DOHH2 (cell line): Measurements from ENCODE around the gene GIMAP8.

Experiments used
- H3F3A ChIP-seq: fragments of 200-600 bp; sonication (generic), shearing (Covaris generic); 2 replicates; pipeline ENCODE4 v1.6.0; 2016; ENCODE audit warnings: antibody characterized with exemption, mild to moderate bottlenecking; ENCODE audit not compliant: control insufficient read depth, insufficient read depth
- H3K27ac ChIP-seq: fragments of 200-600 bp; sonication (generic); 2 replicates; pipeline ENCODE4 v1.5.1; 2014; ENCODE audit warnings: low read depth, mild to moderate bottlenecking, low read length, moderate library complexity
- H3K27me3 ChIP-seq: fragments of 200-600 bp; sonication (generic); 2 replicates; pipeline ENCODE4 v1.6.1; 2014; ENCODE audit warnings: mild to moderate bottlenecking, low read length, mixed read lengths; ENCODE audit not compliant: control insufficient read depth
- H3K36me3 ChIP-seq: fragments of 200-600 bp; sonication (generic); 2 replicates; pipeline ENCODE4 v1.6.1; 2014; ENCODE audit warnings: mild to moderate bottlenecking, low read length, moderate library complexity, mixed read lengths; ENCODE audit not compliant: control insufficient read depth
- H3K4me1 ChIP-seq: fragments of 200-600 bp; sonication (generic); 2 replicates; pipeline ENCODE4 v1.6.1; 2014; ENCODE audit warnings: mild to moderate bottlenecking, low read length, mixed read lengths; ENCODE audit not compliant: control insufficient read depth
- H3K4me2 ChIP-seq: fragments of 200-600 bp; sonication (generic); 2 replicates; pipeline ENCODE4 v1.6.0; 2014; ENCODE audit warnings: mild to moderate bottlenecking, low read length, moderate library complexity
- H3K4me3 ChIP-seq: fragments of 200-600 bp; sonication (generic); 2 replicates; pipeline ENCODE4 v1.5.1; 2014; ENCODE audit warnings: mild to moderate bottlenecking, low read length, mixed read lengths
- H3K79me2 ChIP-seq: fragments of 200-600 bp; sonication (generic); 2 replicates; pipeline ENCODE4 v1.6.1; 2014; ENCODE audit warnings: mild to moderate bottlenecking, low read length, mixed read lengths; ENCODE audit not compliant: control insufficient read depth
- H3K9me2 ChIP-seq: fragments of 200-600 bp; sonication (generic); replicated peaks from 2 replicates; pipeline ENCODE4 v1.6.1; 2014; ENCODE audit warnings: mild to moderate bottlenecking, low read length, mixed read lengths; ENCODE audit not compliant: control insufficient read depth
- H3K9me3 ChIP-seq: fragments of 200-600 bp; sonication (generic); 2 replicates; pipeline ENCODE4 v1.6.1; 2014; ENCODE audit warnings: antibody characterized with exemption, low read length, mixed read lengths; ENCODE audit not compliant: control insufficient read depth, insufficient read depth
- H4K20me1 ChIP-seq: fragments of 200-600 bp; sonication (generic); 2 replicates; pipeline ENCODE4 v1.6.0; 2014; ENCODE audit warnings: low read depth, mild to moderate bottlenecking, antibody characterized with exemption, low read length, moderate library complexity; ENCODE audit not compliant: control insufficient read depth, insufficient read depth
- CTCF ChIP-seq: fragments of 200-600 bp; sonication (generic); IDR thresholded peaks from one replicate; pipeline ENCODE4 v1.5.1; 2014; ENCODE audit warnings: antibody characterized with exemption, mild to moderate bottlenecking, low read depth, low read length; ENCODE audit not compliant: poor library complexity, severe bottlenecking
- EZH2phosphoT487 ChIP-seq: fragments of 200-600 bp; sonication (generic); IDR thresholded peaks from 2 replicates; pipeline ENCODE4 v1.6.1; 2017; ENCODE audit warnings: borderline replicate concordance, mild to moderate bottlenecking, antibody characterized with exemption, low read length, moderate library complexity, mixed read lengths

The GIMAP8 gene

DNA sequence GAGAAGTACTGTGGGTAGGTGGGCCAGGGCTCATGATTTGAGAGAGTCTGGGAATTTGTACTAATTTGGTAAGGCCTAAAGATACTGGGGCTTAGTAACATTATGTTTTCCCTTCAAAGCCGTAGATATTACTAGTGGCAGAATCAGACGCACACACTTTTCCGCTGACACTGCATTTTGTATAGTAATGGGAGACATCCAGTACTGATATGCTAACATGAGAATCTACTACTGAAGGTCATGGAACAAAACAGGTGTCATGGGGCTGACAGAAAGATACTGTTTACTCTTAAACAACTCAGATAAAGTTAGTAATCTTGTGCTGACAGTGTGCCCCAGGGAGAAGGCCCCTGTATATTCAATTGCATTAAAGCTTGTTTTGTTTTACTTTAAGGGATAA lies 53.2 kb downstream of the GIMAP8 start:
- H3K4me1 ChIP-seq: no peaks in the 10 kb centered on the region
- no peaks in the 10 kb centered on the region for H3K36me3 ChIP-seq
- H3K27me3 ChIP-seq: no peaks in the 10 kb centered on the region
- H3K27ac ChIP-seq: no peak overlapping the region
- H4K20me1 ChIP-seq: no peaks in the 10 kb centered on the region
- H3K79me2 ChIP-seq: no peaks in the 10 kb centered on the region
- H3K4me2 ChIP-seq: no peak overlapping the region
- no peaks in the 10 kb centered on the region for H3K9me2 ChIP-seq
- no peak overlapping the region for H3K4me3 ChIP-seq
- no peaks in the 10 kb centered on the region for H3K9me3 ChIP-seq
- no peaks in the 10 kb centered on the region for H3F3A ChIP-seq
- TF ChIP-seq EZH2phosphoT487 (no peak), CTCF (no peak)

- Histone ChIP-seq H3K4me1 (no peaks in the 10 kb centered on the region), H3K9me3 (no peaks in the 10 kb centered on the region), H3K4me3 (no peak overlapping the region), H3K79me2 (no peaks in the 10 kb centered on the region), H3K27ac (no peak overlapping the region), H3K9me2 (no peaks in the 10 kb centered on the region), H4K20me1 (no peaks in the 10 kb centered on the region), H3K36me3 (no peaks in the 10 kb centered on the region), H3F3A (no peaks in the 10 kb centered on the region), H3K4me2 (no peak overlapping the region), H3K27me3 (no peaks in the 10 kb centered on the region)
- TF ChIP-seq EZH2phosphoT487: no peak
- TF ChIP-seq CTCF: no peak
Observed at GRCh38 chr7:150507947-150508602, 57.6 kb downstream of the GIMAP8 start.

DNA sequence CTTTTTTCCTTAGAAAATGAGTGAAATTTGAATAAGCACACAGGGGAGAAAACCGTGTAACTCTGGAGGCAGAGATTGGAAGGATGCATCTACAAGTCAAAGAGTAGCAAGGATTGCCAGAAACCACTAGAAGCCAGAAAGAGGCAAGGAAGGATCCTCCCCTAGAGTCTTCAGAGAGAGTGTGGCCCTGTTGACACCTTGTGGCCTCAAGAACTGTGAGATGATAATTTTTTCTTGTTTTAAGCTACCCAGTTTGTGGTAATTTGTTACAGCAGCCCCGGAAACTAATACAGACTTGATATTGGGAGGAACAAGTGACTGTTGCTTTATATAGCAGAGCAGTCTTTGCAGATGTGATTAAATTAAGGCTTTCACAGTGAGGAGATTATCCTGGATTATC lies 60.6 kb downstream of the GIMAP8 start:
- Histone ChIP-seq H3K79me2 (no peaks in the 10 kb centered on the region), H3K27ac (no peak overlapping the region), H3K4me2 (no peak overlapping the region), H3K36me3 (no peaks in the 10 kb centered on the region), H3K4me1 (no peaks in the 10 kb centered on the region), H3F3A (no peaks in the 10 kb centered on the region), H3K4me3 (no peak overlapping the region), H3K9me2 (no peaks in the 10 kb centered on the region), H3K27me3 (peaks cover 16% of the 10 kb centered on the region), H3K9me3 (no peaks in the 10 kb centered on the region), H4K20me1 (no peaks in the 10 kb centered on the region)
- no peak for TF ChIP-seq EZH2phosphoT487

DNA sequence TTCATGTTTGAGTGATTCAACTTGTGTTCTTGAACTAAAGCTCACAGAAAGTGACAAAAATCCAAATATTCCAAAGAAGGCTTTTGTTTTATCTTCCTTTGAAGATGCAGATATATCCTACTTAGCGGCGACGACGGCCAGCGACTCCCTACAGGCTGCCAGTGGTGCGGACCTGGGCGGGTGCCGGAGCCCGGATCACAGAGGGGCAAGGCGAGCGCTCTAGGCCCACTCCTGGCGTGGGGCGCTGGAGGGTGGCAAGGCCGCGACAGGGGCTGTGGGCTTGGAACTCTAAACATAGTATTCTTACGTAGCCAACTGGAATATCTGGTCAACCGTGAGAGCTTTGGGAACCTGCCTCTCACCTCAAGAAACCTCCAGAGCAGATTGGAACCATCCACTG lies 63.3 kb downstream of the GIMAP8 start:
- Histone ChIP-seq H3F3A (no peaks in the 10 kb centered on the region), H3K9me2 (no peaks in the 10 kb centered on the region), H3K27ac (no peak overlapping the region), H3K4me3 (no peak overlapping the region), H4K20me1 (no peaks in the 10 kb centered on the region), H3K9me3 (no peaks in the 10 kb centered on the region), H3K27me3 (peaks cover 24% of the 10 kb centered on the region), H3K79me2 (no peaks in the 10 kb centered on the region), H3K36me3 (no peaks in the 10 kb centered on the region), H3K4me2 (no peak overlapping the region), H3K4me1 (no peaks in the 10 kb centered on the region)
- TF ChIP-seq EZH2phosphoT487: no peak
- no peak for TF ChIP-seq CTCF
